Glutamatergic neuron (in vitro differentiated cells): ENCODE data around the gene THAP8. TPM values are rescaled to one million over a fixed set of nuclear protein-coding genes. Genes with fewer than 3 reads are reported as not detected.
A peak's percentile ranks its signal among the peaks of the same experiment; 100 is the strongest.

ENCODE experiments used
- DNase-seq: peaks from one replicate; pipeline ENCODE4 v3.0.0; 2022
- H3K27ac Mint-ChIP-seq: one replicate; pipeline ENCODE4 v1.8.0; 2020; ENCODE audit warnings: mild to moderate bottlenecking, mixed read lengths, inconsistent platforms; ENCODE audit not compliant: unreplicated experiment
- H3K27me3 Mint-ChIP-seq: one replicate; pipeline ENCODE4 v1.8.0; 2020; ENCODE audit warnings: mild to moderate bottlenecking, moderate library complexity, mixed read lengths, inconsistent platforms; ENCODE audit not compliant: unreplicated experiment
- H3K36me3 Mint-ChIP-seq: one replicate; pipeline ENCODE4 v1.8.0; 2020; ENCODE audit warnings: mild to moderate bottlenecking, mixed read lengths, inconsistent platforms; ENCODE audit not compliant: unreplicated experiment
- H3K4me1 Mint-ChIP-seq: one replicate; pipeline ENCODE4 v1.8.0; 2020; ENCODE audit warnings: mild to moderate bottlenecking, low read depth, mixed read lengths, inconsistent platforms; ENCODE audit not compliant: unreplicated experiment
- H3K4me3 Mint-ChIP-seq: one replicate; pipeline ENCODE4 v1.8.0; 2020; ENCODE audit warnings: mild to moderate bottlenecking, mixed read lengths, inconsistent platforms; ENCODE audit not compliant: unreplicated experiment
- H3K9me3 Mint-ChIP-seq: one replicate; pipeline ENCODE4 v1.8.0; 2020; ENCODE audit warnings: mild to moderate bottlenecking, moderate library complexity, mixed read lengths, inconsistent platforms; ENCODE audit not compliant: unreplicated experiment
- total RNA-seq: library from RNA; stranded (reverse); fragmentation: NEBNext Ultra II Directional; extraction: Animal tissue kit (Norgen Biotek cat#: 25700); gene quantifications from one replicate; pipeline ENCODE4 v1.2.1, GENCODE V29; 2021; ENCODE audit not compliant: unreplicated experiment
- TF ChIP-seq, protein P1 (sequence below): fragments of 200-600 bp; sonication (generic); IDR thresholded peaks from one replicate; pipeline ENCODE4 v1.5.0; 2021; ENCODE audit not compliant: partially characterized antibody, unreplicated experiment

The THAP8 gene
- total RNA-seq, 1 donor from 2014 or later = 10.1 TPM

DNA sequence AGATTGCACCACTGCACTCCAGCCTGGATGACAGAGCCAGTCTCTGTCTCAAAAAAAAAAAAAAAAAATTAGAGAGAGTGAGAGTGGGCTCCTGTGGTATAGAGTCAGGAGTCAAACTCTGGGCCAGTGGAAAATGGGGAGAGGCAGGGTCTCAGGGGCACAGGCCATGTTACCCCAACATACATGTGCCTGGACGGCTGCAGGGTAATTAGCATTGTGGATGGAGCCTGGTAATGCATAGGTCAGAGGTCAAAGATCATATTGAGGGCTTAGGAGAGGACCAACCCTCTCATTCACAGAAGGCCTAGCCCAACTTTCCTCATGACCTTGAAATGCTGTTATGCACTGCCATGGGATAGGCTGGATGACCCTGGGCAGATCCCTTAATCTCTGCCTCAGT lies 28.5 kb downstream of the THAP8 start:
- no peak overlapping the region for H3K27ac Mint-ChIP-seq
- TF ChIP-seq, protein P1, sequence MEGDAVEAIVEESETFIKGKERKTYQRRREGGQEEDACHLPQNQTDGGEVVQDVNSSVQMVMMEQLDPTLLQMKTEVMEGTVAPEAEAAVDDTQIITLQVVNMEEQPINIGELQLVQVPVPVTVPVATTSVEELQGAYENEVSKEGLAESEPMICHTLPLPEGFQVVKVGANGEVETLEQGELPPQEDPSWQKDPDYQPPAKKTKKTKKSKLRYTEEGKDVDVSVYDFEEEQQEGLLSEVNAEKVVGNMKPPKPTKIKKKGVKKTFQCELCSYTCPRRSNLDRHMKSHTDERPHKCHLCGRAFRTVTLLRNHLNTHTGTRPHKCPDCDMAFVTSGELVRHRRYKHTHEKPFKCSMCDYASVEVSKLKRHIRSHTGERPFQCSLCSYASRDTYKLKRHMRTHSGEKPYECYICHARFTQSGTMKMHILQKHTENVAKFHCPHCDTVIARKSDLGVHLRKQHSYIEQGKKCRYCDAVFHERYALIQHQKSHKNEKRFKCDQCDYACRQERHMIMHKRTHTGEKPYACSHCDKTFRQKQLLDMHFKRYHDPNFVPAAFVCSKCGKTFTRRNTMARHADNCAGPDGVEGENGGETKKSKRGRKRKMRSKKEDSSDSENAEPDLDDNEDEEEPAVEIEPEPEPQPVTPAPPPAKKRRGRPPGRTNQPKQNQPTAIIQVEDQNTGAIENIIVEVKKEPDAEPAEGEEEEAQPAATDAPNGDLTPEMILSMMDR = no peak
- H3K27me3 Mint-ChIP-seq = peaks cover 13% of the 10 kb centered on the region
- no peaks in the 10 kb centered on the region for H3K9me3 Mint-ChIP-seq
- no peak overlapping the region for H3K4me3 Mint-ChIP-seq
- no peaks in the 10 kb centered on the region for H3K4me1 Mint-ChIP-seq
- H3K36me3 Mint-ChIP-seq = peaks cover 7% of the 10 kb centered on the region
- no peak for DNase-seq

DNA sequence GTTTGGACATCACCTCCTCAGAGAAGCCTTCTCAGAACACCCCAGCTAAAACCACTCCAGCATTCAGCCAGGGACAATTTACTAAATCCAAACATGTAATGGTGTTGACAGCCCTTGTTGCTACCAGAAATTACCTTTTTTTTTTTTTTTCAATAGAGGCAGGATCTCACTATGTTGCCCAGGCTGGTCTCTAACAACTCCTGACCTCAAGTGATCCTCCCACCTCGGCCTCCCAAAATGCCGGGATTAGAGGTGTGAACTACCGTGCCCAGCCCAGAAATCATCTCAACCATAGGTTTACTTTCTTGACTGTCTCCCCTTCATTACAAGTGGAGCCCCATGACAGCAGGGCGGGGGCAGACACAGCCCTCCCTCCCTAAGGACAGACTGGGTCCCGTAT lies 30.7 kb downstream of the THAP8 start:
- TF ChIP-seq, protein P1 = no peak
- H3K4me3 Mint-ChIP-seq = no peak overlapping the region
- no peak for DNase-seq
- no peak overlapping the region for H3K27ac Mint-ChIP-seq
- H3K4me1 Mint-ChIP-seq = no peaks in the 10 kb centered on the region
- H3K9me3 Mint-ChIP-seq = no peaks in the 10 kb centered on the region
- peaks cover 7% of the 10 kb centered on the region for H3K36me3 Mint-ChIP-seq
- H3K27me3 Mint-ChIP-seq = peaks cover 8% of the 10 kb centered on the region

DNA sequence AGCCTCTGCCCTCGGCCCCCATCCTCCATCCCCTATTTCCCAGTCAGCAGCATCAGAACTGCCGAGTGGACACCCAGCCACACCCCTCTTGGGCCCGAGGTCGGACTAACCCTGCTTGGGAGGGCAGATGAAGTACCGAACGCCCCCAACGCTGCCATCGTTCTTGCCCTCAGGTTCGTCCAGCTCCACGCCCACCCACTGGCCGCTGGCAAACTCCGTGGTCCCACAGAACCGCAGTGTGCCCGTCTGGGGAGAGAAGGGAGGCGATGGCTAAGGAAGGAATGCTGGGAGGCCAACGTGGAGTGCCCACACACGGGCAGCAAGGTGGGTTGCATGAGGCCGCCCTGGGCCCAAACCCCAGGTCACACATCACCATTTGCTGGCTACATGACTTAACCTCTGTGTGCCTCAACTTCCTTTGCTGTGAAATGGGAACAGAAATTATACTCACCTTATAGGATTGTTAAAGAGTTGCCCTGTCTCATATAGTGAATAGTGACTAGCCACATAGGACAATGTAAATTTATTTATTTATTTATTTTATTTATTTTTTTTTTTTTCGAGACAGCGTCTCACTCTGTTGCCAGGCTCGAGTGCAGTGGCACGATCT lies 34.9 kb downstream of the THAP8 start:
- Mint-ChIP-seq H3K4me1 (peaks cover 2% of the 10 kb centered on the region), H3K36me3 (peaks cover 14% of the 10 kb centered on the region), H3K27ac (no peak overlapping the region), H3K27me3 (peaks cover 10% of the 10 kb centered on the region), H3K9me3 (peaks cover 1% of the 10 kb centered on the region), H3K4me3 (no peak overlapping the region)
- TF ChIP-seq, protein P1 = no peak
- no peak for DNase-seq

DNA sequence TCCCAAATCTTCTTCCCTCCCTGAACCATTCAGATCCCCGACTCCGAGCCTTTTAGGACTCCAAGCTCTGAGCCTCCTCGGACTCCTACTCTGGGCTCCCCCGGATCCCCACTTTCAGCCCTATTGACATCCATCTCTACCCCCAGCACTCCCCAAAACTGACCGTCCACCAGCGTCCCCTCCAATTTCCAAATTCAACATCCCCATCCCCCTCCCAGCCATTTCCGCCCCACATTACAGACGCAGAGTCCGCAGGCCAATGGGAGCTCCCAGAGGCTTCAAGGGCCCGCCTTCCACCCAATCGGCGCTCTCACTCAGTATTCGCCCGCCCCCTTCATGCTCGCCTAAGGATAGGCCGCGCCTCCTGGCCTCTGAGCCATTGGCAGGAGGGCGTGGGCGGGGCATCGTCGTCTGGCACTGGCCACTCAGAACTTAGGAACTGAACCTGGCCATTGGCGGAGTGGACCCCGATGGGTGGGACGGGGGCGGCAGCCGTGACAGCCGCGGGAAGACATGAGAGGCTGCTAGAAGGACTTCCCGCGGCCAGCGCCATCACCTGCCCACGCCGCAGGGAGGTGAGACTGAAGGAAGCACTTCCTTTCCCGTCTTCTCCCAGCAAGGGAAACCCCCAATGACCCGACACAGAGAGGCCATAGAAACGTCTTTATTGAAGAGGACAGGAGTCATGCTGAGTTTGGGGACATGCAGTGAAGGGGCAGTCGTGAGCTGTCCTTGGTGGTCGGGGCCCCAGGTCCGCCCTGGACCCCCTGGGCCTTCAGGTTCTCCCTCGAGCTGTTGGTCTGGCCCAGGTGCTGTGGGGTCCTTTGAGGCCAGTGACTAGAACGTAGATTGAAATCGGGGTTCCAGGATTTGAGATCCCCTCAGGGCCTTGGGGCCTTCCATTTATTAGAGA lies 39.8 kb downstream of the THAP8 start, which contains the start of gene ALKBH6:
ALKBH6 (minus strand) TSS at position 202 of the 913 bp plus-strand sequence. CDS start 816 bp downstream, outside the sequence.
- peak; percentile 100 for DNase-seq
- H3K9me3 Mint-ChIP-seq = peaks cover 3% of the 10 kb centered on the region
- peaks cover 12% of the 10 kb centered on the region for H3K4me1 Mint-ChIP-seq
- TF ChIP-seq, protein P1 = no peak
- peak within 1 kb of the TSS; percentile 99 for H3K4me3 Mint-ChIP-seq
- H3K27me3 Mint-ChIP-seq = peaks cover 9% of the 10 kb centered on the region
- peaks cover 7% of the 10 kb centered on the region for H3K36me3 Mint-ChIP-seq
- peak within 1 kb of the TSS; percentile 81 for H3K27ac Mint-ChIP-seq
